AG04450 (cell line): ENCODE measurements around the gene TRIM14. TPM values are rescaled to one million over a fixed set of nuclear protein-coding genes. Genes with fewer than 3 reads are reported as not detected.

ENCODE experiments used
- CTCF ChIA-PET: fragments of 300-600, 350-600 bp; formaldehyde crosslinking; extraction: SDS; loops from one replicate; lab custom pipeline; 2022; ENCODE audit warnings: antibody characterized with exemption, inconsistent platforms; lab: Charles Lee
- POLR2A ChIA-PET: fragments of 350-600 bp; formaldehyde crosslinking; extraction: SDS; loops from one replicate; lab custom pipeline; 2021; ENCODE audit warnings: antibody characterized with exemption, inconsistent platforms; lab: Yijun Ruan, JAX
- DNase-seq: peaks from one replicate; pipeline ENCODE4 v3.0.0-alpha.2; 2011; ENCODE audit warnings: low read depth, low spot score
- H3K27ac ChIP-seq: one replicate; pipeline ENCODE4 v1.5.1; 2012; ENCODE audit warnings: low read depth, low read length, control low read depth
- H3K27me3 ChIP-seq: one replicate; pipeline ENCODE4 v1.6.0; 2012; ENCODE audit warnings: low read length; ENCODE audit not compliant: control insufficient read depth, insufficient read depth
- H3K4me3 ChIP-seq: 2 replicates; pipeline ENCODE4 v1.5.1; 2011; ENCODE audit warnings: mild to moderate bottlenecking, low read depth, low read length, control low read depth
- H3K9me3 ChIP-seq: 2 replicates; pipeline ENCODE4 v1.5.1; 2012; ENCODE audit warnings: low read length; ENCODE audit not compliant: control insufficient read depth, insufficient read depth
- polyA plus RNA-seq: library from polyadenylated mRNA; depleted of rRNA; stranded (reverse); fragments of >200 nt; gene quantifications from 2 replicates; pipeline ENCODE4 v1.2.3, GENCODE V29; 2011
- TF ChIP-seq, protein P1 (sequence below): IDR thresholded peaks from 2 replicates; pipeline ENCODE4 v1.5.1; 2011; ENCODE audit warnings: low read depth, low read length, control low read depth, inconsistent platforms

The TRIM14 gene
- polyA plus RNA-seq, 1 experiment = 8.3 TPM

DNA sequence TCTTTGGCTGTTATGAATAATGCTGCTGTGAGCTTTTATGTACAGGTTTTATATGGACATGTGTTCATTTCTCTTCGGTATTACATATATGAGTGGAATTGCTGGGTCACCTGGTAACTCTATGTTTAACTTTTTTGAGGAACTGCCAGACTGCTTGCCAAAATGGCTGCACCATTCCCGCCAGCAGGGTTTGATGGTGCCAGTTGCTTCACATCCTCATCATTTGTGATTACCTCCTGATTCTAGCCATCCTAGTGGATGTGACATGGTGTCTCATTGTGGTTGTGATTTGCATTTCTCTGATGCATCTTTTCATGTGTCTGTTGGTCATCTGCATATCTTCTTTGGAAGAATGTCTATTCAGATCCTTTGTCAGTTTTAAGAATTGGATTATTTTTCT, 51.8 kb downstream of the TRIM14 start:
- POLR2A ChIA-PET = no interaction called here
- CTCF ChIA-PET = no interaction called here

DNA sequence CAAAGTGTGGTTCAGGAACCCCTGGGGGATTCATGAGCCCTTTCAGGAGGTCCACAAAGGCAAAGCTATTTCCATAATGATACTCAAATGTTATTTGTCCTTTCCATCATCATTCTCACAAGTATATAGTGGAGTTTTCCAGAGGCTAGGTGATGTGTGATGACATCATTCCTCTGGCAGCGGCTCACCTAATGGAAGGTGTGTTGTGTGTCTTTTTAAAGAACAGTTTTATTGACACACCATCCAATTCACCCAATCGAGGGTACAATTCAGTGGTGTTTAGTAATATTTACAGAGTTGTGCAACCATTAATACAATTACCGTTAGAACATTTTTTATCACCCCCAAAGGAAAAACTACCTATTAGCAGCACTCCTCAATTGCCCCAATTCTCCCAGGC, 52.8 kb downstream of the TRIM14 start:
- POLR2A ChIA-PET = interaction anchor here (0.6 kb wide), 1 partner anchor 250 kb away, joined by 3 read pairs; no protein-coding TSS in a partner anchor
- TF ChIP-seq, protein P1, sequence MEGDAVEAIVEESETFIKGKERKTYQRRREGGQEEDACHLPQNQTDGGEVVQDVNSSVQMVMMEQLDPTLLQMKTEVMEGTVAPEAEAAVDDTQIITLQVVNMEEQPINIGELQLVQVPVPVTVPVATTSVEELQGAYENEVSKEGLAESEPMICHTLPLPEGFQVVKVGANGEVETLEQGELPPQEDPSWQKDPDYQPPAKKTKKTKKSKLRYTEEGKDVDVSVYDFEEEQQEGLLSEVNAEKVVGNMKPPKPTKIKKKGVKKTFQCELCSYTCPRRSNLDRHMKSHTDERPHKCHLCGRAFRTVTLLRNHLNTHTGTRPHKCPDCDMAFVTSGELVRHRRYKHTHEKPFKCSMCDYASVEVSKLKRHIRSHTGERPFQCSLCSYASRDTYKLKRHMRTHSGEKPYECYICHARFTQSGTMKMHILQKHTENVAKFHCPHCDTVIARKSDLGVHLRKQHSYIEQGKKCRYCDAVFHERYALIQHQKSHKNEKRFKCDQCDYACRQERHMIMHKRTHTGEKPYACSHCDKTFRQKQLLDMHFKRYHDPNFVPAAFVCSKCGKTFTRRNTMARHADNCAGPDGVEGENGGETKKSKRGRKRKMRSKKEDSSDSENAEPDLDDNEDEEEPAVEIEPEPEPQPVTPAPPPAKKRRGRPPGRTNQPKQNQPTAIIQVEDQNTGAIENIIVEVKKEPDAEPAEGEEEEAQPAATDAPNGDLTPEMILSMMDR = no peak
- no peak for DNase-seq
- no peak overlapping the region for H3K4me3 ChIP-seq
- no peaks in the 10 kb centered on the region for H3K27me3 ChIP-seq
- CTCF ChIA-PET = no interaction called here
- H3K9me3 ChIP-seq = no peaks in the 10 kb centered on the region
- no peak overlapping the region for H3K27ac ChIP-seq

More for the DNA sequence above, 51.8 kb downstream of the TRIM14 start:
- TF ChIP-seq, protein P1 = no peak
- no peak overlapping the region for H3K4me3 ChIP-seq
- H3K27ac ChIP-seq = no peak overlapping the region
- H3K9me3 ChIP-seq = no peaks in the 10 kb centered on the region
- H3K27me3 ChIP-seq = no peaks in the 10 kb centered on the region
- no peak for DNase-seq

DNA sequence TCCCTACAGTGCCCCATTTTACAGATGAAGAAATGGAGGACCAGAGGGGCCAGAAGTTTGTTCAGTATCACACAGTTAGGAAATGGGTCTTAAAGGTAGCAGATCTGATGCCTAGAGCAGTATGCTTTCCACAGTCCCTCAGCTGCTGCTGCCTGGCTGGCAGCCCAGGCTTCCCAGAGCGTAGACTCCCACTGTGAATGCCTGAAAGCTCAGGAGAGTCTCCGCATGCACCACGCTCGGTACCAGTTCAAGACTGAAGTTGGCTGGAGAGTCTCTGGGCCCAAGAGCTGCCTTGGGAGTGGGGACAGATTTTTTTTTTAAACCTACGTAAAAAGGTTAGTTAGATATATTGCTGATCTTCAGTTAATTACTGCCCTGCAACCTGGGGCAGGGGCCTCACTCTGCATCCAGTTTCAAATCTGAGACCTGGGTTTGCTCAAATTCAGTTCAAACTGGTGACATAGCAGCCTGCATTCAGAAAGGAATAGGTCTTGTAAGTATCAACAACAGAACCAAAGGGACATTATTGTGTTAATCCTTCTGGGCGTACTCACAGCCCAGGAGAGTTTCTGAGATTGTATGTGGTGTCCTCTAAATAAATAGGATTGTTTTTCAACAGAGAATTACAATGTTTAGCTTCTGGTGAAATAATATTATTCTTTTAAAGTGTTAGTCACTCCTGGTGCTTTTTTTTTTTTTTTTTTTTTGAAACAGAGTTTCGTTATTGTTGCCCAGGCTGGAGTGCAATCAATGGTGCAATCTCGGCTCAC, 54.2 kb downstream of the TRIM14 start:
- Histone ChIP-seq H3K27me3 (no peaks in the 10 kb centered on the region), H3K4me3 (no peak overlapping the region), H3K9me3 (no peaks in the 10 kb centered on the region), H3K27ac (no peak overlapping the region)
- ChIA-PET POLR2A (interaction anchor here (0.6 to 1.0 kb wide), 5 partner anchors 7 to 218 kb away, joined by 3 to 5 read pairs (median 5); no protein-coding TSS in a partner anchor), CTCF (interaction anchor here (0.6 to 1.3 kb wide), 3 partner anchors 9 to 300 kb away, joined by 3 to 7 read pairs (median 3); no protein-coding TSS in a partner anchor)
- DNase-seq = no peak
- TF ChIP-seq, protein P1 = no peak

DNA sequence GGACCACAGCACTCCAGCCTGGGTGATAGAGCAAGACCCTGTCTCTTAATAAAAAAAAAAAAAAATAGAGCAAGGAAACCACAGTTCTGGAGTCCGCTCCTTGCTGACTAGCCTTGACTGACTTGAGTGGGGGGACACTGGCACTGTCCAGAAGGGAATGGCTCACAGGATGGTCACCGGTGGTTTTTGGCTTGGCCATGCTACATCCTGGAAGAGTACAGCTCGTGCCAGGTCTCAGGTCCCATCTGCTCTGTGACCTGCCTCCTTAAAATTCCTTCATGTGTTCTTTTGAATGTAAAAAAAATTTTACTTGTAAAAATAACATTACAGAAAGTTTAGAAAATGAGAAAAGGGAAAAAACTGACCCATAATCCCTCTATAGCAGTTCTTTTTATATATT, 56.9 kb downstream of the TRIM14 start:
- DNase-seq = no peak
- ChIA-PET POLR2A (no interaction called here), CTCF (interaction anchor here (2.7 kb wide), 1 partner anchor 12 kb away, joined by 14 read pairs; no protein-coding TSS in a partner anchor)
- Histone ChIP-seq H3K4me3 (no peak overlapping the region), H3K9me3 (no peaks in the 10 kb centered on the region), H3K27ac (no peak overlapping the region), H3K27me3 (no peaks in the 10 kb centered on the region)
- TF ChIP-seq, protein P1 = no peak
